Measurements from ENCODE around the gene PES1.
A peak's percentile ranks its signal among the peaks of the same experiment; 100 is the strongest.
"Not testable (repeated sequence)": the region's sequence is repeated elsewhere in the genome, so short reads cannot be mapped to it uniquely, and the experiment has no call there.

Gene PES1

DNA sequence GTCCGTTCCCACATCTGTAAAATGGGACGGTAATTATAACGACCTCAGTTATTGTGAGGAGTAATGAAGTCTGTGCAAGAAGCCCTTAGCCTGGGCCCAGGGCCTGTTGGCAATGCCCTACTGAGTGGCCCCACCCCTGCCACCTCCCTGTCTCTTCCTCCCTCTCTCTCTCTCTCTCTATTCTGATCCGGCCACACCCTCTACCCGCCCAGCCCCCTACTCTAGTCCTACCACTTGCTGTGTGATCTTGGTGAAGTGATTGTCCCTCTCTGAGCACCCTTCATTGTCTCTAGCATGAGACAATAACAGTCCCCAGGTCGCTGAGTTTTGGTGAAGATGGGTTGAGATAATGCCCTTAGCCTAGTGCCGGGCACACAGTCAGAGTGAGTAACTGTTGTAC, 37.7 kb downstream of the PES1 start:
- DNase-seq (ENCODE audit: low spot score): no peak

DNA sequence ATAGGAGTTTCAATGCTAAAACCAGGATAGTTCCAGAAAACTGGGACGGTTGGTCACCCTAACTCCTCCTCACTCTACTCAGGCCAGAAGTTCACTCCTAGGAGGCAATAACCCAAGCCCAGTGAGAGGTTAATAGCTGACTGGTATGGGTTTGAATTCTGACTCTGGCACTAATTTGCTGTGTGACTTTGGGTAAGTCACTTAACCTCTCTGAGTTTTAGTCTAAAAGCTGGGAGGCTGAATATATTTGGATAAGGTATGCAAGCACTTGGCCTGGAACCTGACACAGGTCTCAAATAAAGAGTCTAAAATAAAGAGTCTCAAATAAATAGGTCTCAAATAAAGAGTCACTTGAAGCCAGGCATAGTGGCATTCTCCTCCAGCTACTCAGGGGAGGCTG, 39.0 kb downstream of the PES1 start:
- no peak for DNase-seq (ENCODE audit: low spot score)

GRCh38 chr22:30551813-30552212, 39.9 kb downstream of the PES1 start:
- not testable (repeated sequence) for DNase-seq (ENCODE audit: low spot score)

DNA sequence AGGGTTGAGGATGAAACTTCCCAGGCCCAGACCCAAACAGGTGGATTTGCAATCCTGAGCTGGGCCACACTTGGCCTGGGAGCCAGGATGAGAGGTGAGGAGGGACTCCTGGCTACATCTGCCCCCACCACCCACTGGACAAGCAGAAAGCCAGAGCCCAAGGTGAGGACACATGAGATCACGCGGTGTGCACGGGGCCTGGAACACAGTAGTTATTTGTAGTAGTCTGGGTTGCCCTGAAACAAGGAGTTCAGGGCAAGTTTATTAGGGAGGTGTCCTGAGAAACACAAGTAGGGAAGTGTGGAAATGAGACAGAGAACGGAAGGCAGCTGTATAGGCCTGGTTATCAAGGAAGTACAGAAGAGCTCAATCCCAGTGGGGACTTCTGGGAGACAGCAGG, 44.5 kb downstream of the PES1 start:
- DNase-seq (ENCODE audit: low spot score): peak; percentile 34

- no peak for DNase-seq (ENCODE audit: low spot score)
Observed at GRCh38 chr22:30546616-30547015, 45.1 kb downstream of the PES1 start, which contains the start of gene SEC14L6. Gene SEC14L6, minus strand, starts transcription at chr22:30546741. Its CDS starts 59 bp downstream, at chr22:30546682.

- no peak for DNase-seq (ENCODE audit: low spot score)
Observed at GRCh38 chr22:30542811-30543188, 48.9 kb downstream of the PES1 start.

GRCh38 chr22:30541961-30542810, 49.5 kb downstream of the PES1 start:
- DNase-seq (ENCODE audit: low spot score): no peak

DNA sequence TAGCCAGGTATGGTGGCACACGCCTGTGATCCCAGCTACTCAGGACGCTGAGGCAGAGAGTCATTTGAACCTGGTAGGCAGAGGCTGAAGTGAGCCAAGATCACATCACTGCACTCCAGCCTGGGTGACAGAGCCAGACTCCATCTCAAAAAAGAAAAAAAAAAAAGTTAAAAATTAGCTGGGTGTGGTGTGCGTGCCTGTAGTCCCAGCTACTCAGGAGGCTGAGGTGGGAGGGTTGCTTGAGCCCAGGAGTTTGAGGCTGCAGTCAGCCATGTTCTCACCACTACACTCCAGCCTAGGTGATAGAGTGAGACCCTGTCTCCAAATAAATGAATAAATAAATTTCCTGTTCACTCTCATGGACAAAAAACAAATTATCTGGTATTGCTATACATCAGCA, 50.2 kb downstream of the PES1 start:
- DNase-seq (ENCODE audit: low spot score): not testable (repeated sequence)

- no peak for DNase-seq (ENCODE audit: low spot score)
Observed at GRCh38 chr22:30539368-30539767, 52.3 kb downstream of the PES1 start.

GRCh38 chr22:30538280-30538679, 53.4 kb downstream of the PES1 start:
- DNase-seq (ENCODE audit: low spot score): no peak

- no peak for DNase-seq (ENCODE audit: low spot score)
Observed at GRCh38 chr22:30537083-30537731, 54.5 kb downstream of the PES1 start.

- DNase-seq (ENCODE audit: low spot score): no peak
Observed at GRCh38 chr22:30535182-30535581, 56.5 kb downstream of the PES1 start.

GRCh38 chr22:30531651-30532608, 59.8 kb downstream of the PES1 start:
- DNase-seq (ENCODE audit: low spot score): no peak

- DNase-seq (ENCODE audit: low spot score): no peak
Observed at GRCh38 chr22:30526656-30527055, 65.1 kb downstream of the PES1 start.
